MG63 (cell line): ENCODE measurements around the gene CTNNA3. TPM values are rescaled to one million over a fixed set of nuclear protein-coding genes. Genes with fewer than 3 reads are reported as not detected.

ENCODE experiments used
- DNase-seq: peaks from one replicate; pipeline ENCODE4 v3.0.0-alpha.2; 2020
- H3K27me3 ChIP-seq: fragments of 250-450 bp; sonication (Bioruptor Pico); 2 replicates; pipeline ENCODE4 v1.5.1; 2020; ENCODE audit warnings: mild to moderate bottlenecking, moderate library complexity
- H3K36me3 ChIP-seq: fragments of 250-450 bp; sonication (Bioruptor Pico); 2 replicates; pipeline ENCODE4 v1.5.1; 2020; ENCODE audit warnings: mild to moderate bottlenecking, moderate library complexity
- H3K4me3 ChIP-seq: fragments of 250-450 bp; sonication (Bioruptor Pico); 2 replicates; pipeline ENCODE4 v1.5.1; 2020; ENCODE audit warnings: mild to moderate bottlenecking, moderate library complexity
- H3K9me3 ChIP-seq: fragments of 250-450 bp; sonication (Bioruptor Pico); 2 replicates; pipeline ENCODE4 v1.5.1; 2020; ENCODE audit warnings: mild to moderate bottlenecking, moderate library complexity
- total RNA-seq: library from RNA; depleted of rRNA; stranded (reverse); fragments of >200 nt; shearing (Covaris generic); gene quantifications from 2 replicates; pipeline ENCODE4 v1.2.3, GENCODE V29; 2014; ENCODE audit warnings: low replicate concordance

CTNNA3 gene
- total RNA-seq, 1 experiment from 2014 or later = not detected

GRCh38 chr10:67100951-67101350 lies 595.0 kb downstream of the CTNNA3 start:
- no peaks in the 10 kb centered on the region for H3K9me3 ChIP-seq
- no peaks in the 10 kb centered on the region for H3K36me3 ChIP-seq
- H3K4me3 ChIP-seq = no peak overlapping the region
- no peaks in the 10 kb centered on the region for H3K27me3 ChIP-seq
- DNase-seq = no peak

- DNase-seq = no peak
- no peaks in the 10 kb centered on the region for H3K36me3 ChIP-seq
- H3K9me3 ChIP-seq = no peaks in the 10 kb centered on the region
- no peak overlapping the region for H3K4me3 ChIP-seq
- H3K27me3 ChIP-seq = no peaks in the 10 kb centered on the region
These were observed 597.5 kb downstream of the CTNNA3 start for GRCh38 chr10:67098461-67098860.

- H3K4me3 ChIP-seq = no peak overlapping the region
- no peak for DNase-seq
- H3K9me3 ChIP-seq = no peaks in the 10 kb centered on the region
- H3K27me3 ChIP-seq = no peaks in the 10 kb centered on the region
- H3K36me3 ChIP-seq = no peaks in the 10 kb centered on the region
These were observed 600.5 kb downstream of the CTNNA3 start for GRCh38 chr10:67095531-67095930.

- H3K9me3 ChIP-seq = no peaks in the 10 kb centered on the region
- no peaks in the 10 kb centered on the region for H3K36me3 ChIP-seq
- no peaks in the 10 kb centered on the region for H3K27me3 ChIP-seq
- no peak overlapping the region for H3K4me3 ChIP-seq
- DNase-seq = no peak
These were observed 608.0 kb downstream of the CTNNA3 start for GRCh38 chr10:67088036-67088435.

GRCh38 chr10:67087135-67087425 lies 608.9 kb downstream of the CTNNA3 start:
- Histone ChIP-seq H3K4me3 (no peak overlapping the region), H3K27me3 (no peaks in the 10 kb centered on the region), H3K36me3 (no peaks in the 10 kb centered on the region), H3K9me3 (no peaks in the 10 kb centered on the region)
- no peak for DNase-seq

GRCh38 chr10:67086327-67087134 lies 609.5 kb downstream of the CTNNA3 start:
- no peaks in the 10 kb centered on the region for H3K27me3 ChIP-seq
- H3K9me3 ChIP-seq = no peaks in the 10 kb centered on the region
- no peak overlapping the region for H3K4me3 ChIP-seq
- no peak for DNase-seq
- no peaks in the 10 kb centered on the region for H3K36me3 ChIP-seq

- no peak for DNase-seq
- Histone ChIP-seq H3K27me3 (no peaks in the 10 kb centered on the region), H3K36me3 (no peaks in the 10 kb centered on the region), H3K9me3 (no peaks in the 10 kb centered on the region), H3K4me3 (no peak overlapping the region)
These were observed 616.9 kb downstream of the CTNNA3 start for GRCh38 chr10:67079126-67079525.

- Histone ChIP-seq H3K4me3 (no peak overlapping the region), H3K27me3 (no peaks in the 10 kb centered on the region), H3K36me3 (no peaks in the 10 kb centered on the region), H3K9me3 (no peaks in the 10 kb centered on the region)
- DNase-seq = no peak
These were observed 618.6 kb downstream of the CTNNA3 start for GRCh38 chr10:67077376-67077775.

GRCh38 chr10:67076144-67076543 lies 619.9 kb downstream of the CTNNA3 start:
- Histone ChIP-seq H3K4me3 (no peak overlapping the region), H3K27me3 (no peaks in the 10 kb centered on the region), H3K9me3 (no peaks in the 10 kb centered on the region), H3K36me3 (no peaks in the 10 kb centered on the region)
- DNase-seq = no peak

GRCh38 chr10:67075491-67075971 lies 620.5 kb downstream of the CTNNA3 start:
- Histone ChIP-seq H3K36me3 (no peaks in the 10 kb centered on the region), H3K4me3 (no peak overlapping the region), H3K9me3 (no peaks in the 10 kb centered on the region), H3K27me3 (no peaks in the 10 kb centered on the region)
- DNase-seq = no peak

GRCh38 chr10:67072654-67073053 lies 623.3 kb downstream of the CTNNA3 start:
- H3K9me3 ChIP-seq = no peaks in the 10 kb centered on the region
- H3K27me3 ChIP-seq = no peaks in the 10 kb centered on the region
- no peak for DNase-seq
- no peak overlapping the region for H3K4me3 ChIP-seq
- no peaks in the 10 kb centered on the region for H3K36me3 ChIP-seq

- no peak for DNase-seq
- no peaks in the 10 kb centered on the region for H3K36me3 ChIP-seq
- H3K9me3 ChIP-seq = no peaks in the 10 kb centered on the region
- H3K4me3 ChIP-seq = no peak overlapping the region
- no peaks in the 10 kb centered on the region for H3K27me3 ChIP-seq
These were observed 645.6 kb downstream of the CTNNA3 start for GRCh38 chr10:67050415-67050814.

- H3K4me3 ChIP-seq = no peak overlapping the region
- H3K9me3 ChIP-seq = no peaks in the 10 kb centered on the region
- no peaks in the 10 kb centered on the region for H3K36me3 ChIP-seq
- no peak for DNase-seq
- no peaks in the 10 kb centered on the region for H3K27me3 ChIP-seq
These were observed 646.0 kb downstream of the CTNNA3 start for GRCh38 chr10:67049988-67050387.

- H3K9me3 ChIP-seq = no peaks in the 10 kb centered on the region
- H3K27me3 ChIP-seq = no peaks in the 10 kb centered on the region
- DNase-seq = no peak
- no peak overlapping the region for H3K4me3 ChIP-seq
- no peaks in the 10 kb centered on the region for H3K36me3 ChIP-seq
These were observed 649.5 kb downstream of the CTNNA3 start for GRCh38 chr10:67046507-67046906.

- no peaks in the 10 kb centered on the region for H3K27me3 ChIP-seq
- no peak for DNase-seq
- no peaks in the 10 kb centered on the region for H3K36me3 ChIP-seq
- H3K9me3 ChIP-seq = no peaks in the 10 kb centered on the region
- H3K4me3 ChIP-seq = no peak overlapping the region
These were observed 650.6 kb downstream of the CTNNA3 start for GRCh38 chr10:67045404-67045803.

GRCh38 chr10:67043041-67043440 lies 653.0 kb downstream of the CTNNA3 start:
- no peaks in the 10 kb centered on the region for H3K9me3 ChIP-seq
- H3K27me3 ChIP-seq = no peaks in the 10 kb centered on the region
- H3K36me3 ChIP-seq = no peaks in the 10 kb centered on the region
- H3K4me3 ChIP-seq = no peak overlapping the region
- DNase-seq = no peak

GRCh38 chr10:67036808-67037207 lies 659.2 kb downstream of the CTNNA3 start:
- DNase-seq = no peak
- Histone ChIP-seq H3K27me3 (no peaks in the 10 kb centered on the region), H3K4me3 (no peak overlapping the region), H3K36me3 (no peaks in the 10 kb centered on the region), H3K9me3 (no peaks in the 10 kb centered on the region)

GRCh38 chr10:67033878-67034277 lies 662.1 kb downstream of the CTNNA3 start:
- no peaks in the 10 kb centered on the region for H3K9me3 ChIP-seq
- no peaks in the 10 kb centered on the region for H3K36me3 ChIP-seq
- no peak overlapping the region for H3K4me3 ChIP-seq
- H3K27me3 ChIP-seq = no peaks in the 10 kb centered on the region
- no peak for DNase-seq
